DMS53 treated with DMSO at 0.1 percent for 48 hours (cell line): ENCODE data around the gene HAPLN3.
A peak's percentile ranks its signal among the peaks of the same experiment; 100 is the strongest.

Experiments
- DNase-seq: peaks from one replicate; lab custom pipeline; 2025; ENCODE audit not compliant: unreplicated experiment; lab: John Stamatoyannopoulos, UW

HAPLN3 gene

GRCh38 chr15:88912500-88912921 lies 17.2 kb upstream of the HAPLN3 start:
- DNase-seq = no peak

- no peak for DNase-seq
Measured at GRCh38 chr15:88911766-88912118, 16.4 kb upstream of the HAPLN3 start.

- no peak for DNase-seq
Measured at GRCh38 chr15:88909956-88910831, 14.8 kb upstream of the HAPLN3 start.

- no peak for DNase-seq
Measured at GRCh38 chr15:88908697-88909621, 13.6 kb upstream of the HAPLN3 start.

- DNase-seq = no peak
Measured at GRCh38 chr15:88908123-88908522, 12.8 kb upstream of the HAPLN3 start.

DNA sequence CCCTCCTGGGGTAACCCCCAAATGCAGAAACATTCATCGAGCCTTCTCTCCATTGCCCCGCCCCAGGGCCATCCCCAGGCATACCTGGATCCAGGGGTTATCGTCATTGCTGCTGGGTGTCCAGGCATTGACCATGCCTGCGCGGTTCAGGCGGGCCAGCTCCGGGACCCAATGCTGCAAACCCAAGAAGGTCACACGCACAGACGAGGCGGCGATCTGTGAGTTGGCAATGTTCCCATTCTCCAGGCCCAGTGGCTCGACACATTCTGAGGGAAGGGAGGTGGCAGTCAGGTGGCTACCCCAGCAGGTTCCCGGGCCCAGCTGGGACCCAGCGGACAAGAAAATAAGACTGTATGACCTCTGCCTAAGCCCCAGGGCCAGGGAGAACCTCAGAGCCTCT lies 11.8 kb upstream of the HAPLN3 start:
- no peak for DNase-seq

- DNase-seq = no peak
Measured at GRCh38 chr15:88906551-88906950, 11.2 kb upstream of the HAPLN3 start.

DNA sequence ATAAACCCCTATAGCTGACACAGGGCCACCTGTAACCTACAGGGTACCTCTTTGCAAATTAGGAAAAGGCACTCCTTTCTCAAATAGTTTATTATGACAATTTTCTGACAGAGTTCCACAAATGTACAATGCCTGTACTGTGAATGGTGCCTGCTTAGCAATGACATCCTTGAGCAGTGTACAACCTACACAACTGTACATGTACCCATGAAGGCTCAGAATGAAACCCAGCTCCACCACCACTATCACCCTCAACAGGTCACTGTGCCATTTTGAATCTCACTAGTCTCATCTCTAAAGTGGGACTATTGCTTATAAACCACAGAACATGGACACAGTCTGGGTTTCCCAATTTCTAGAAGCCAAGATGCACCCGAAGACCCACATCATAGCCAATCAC lies 10.8 kb upstream of the HAPLN3 start:
- DNase-seq = no peak

DNA sequence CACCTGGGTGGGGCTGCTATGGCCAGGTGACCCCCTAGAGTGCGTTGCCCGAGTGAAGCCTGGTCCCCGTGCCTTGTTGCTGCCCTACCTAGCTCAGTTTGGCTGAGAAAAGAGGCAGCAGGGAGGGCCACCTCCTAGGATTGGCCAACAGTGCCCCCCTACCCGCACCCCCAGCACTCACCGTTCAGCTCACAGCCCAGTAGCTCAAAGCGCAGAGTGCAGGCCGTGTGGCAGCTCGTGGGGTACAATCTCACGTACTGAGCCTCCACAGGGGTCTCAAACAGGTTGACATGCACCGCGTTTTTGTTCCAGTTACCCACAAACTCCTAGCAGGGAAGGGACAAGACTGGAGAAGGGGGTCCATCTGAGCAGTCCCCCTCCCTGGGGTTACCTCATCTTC lies 10.2 kb upstream of the HAPLN3 start:
- DNase-seq = no peak

DNA sequence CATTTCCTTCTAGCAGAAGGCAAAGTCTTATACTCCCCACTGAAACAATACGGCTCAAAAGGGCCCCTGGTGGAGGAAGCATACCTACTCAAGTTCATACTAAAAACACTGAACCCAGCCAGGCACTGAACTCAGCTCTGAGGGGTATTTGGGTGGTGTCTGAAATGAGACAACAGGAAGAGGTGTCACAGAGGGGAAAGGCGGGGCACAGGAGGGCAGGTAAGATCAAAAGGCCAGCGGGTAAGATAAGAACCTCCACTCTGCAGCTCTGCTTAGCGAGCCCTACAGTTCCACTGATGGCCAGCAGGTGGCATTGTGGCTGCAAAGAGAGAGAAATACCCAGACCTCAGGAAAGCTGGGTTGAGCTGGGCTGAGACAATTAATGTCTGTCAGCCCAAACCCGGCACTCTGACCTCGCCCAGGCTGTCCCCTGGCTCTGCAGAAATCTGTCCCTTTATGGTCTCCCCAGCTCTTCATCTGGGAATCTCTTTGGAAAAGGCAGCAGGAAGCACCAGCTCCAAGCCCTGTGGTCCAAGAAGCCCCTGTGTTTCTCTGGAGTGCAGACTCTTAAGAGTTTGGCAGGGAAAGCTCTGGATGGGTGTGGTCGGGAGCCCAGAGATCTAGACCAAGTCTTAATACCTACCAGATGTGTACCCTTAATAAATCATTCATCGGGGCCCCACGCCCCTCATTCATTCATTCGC lies 9.4 kb upstream of the HAPLN3 start:
- peak; percentile 32 for DNase-seq

- no peak for DNase-seq
Measured at GRCh38 chr15:88904257-88904623, 8.9 kb upstream of the HAPLN3 start.

GRCh38 chr15:88902846-88903245 lies 7.5 kb upstream of the HAPLN3 start:
- DNase-seq = no peak

GRCh38 chr15:88902221-88902835 lies 7.0 kb upstream of the HAPLN3 start:
- no peak for DNase-seq

- DNase-seq = no peak
Measured at GRCh38 chr15:88901508-88902220, 6.3 kb upstream of the HAPLN3 start.

- DNase-seq = no peak
Measured at GRCh38 chr15:88900982-88901418, 5.7 kb upstream of the HAPLN3 start.

DNA sequence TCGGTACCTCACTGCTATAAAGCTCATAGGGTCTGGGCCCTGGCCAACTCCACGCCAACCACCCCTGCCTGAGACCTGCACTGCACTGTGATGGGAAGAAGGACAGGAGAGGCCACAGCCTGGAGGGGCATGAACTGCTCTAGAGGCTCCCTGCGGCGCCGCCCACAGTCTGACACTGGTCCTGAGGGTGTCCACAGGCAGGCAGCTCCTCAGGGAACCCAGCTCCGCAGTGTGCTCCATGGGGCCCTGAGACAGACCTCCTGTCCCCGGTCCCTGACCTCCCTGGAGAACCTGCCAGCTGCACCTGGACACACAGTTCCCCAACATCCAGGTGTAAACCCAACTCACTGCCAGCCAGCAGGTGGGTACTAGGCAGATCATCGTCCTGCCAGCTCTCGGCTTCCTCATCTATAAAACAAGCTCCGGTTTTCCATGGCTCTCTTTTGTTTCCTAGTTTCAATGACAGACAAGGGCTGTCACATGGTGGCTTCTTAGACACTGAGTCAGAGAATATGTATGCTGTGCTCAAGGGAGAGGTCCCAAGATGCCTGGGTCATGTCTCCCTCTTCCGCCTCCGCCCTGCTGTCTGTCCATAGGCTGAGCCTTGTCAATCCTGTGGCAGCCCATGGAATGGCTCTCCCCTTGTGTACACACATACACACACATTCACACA lies 5.1 kb upstream of the HAPLN3 start:
- no peak for DNase-seq

DNA sequence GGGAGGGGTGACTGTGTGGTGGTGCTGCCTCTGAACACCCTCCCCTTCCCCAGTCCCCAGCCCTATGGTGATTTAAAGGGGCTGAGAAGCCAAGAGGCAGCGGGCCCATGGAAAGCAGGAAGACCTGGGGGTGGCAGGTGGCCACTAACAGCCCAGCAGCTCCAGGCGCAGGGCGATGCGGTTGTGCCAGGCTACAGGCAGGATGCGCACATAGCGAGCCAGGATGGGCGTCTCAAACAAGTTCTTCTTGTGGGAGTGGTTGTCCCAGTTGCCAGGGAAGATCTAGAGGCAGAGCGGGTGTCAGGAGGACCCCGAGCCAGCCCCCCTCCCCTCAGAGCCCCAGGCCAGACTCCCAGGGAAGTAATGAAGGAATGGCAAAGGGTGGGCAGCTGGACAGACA lies 3.9 kb upstream of the HAPLN3 start:
- DNase-seq = no peak

GRCh38 chr15:88898736-88899135 lies 3.4 kb upstream of the HAPLN3 start:
- no peak for DNase-seq

DNA sequence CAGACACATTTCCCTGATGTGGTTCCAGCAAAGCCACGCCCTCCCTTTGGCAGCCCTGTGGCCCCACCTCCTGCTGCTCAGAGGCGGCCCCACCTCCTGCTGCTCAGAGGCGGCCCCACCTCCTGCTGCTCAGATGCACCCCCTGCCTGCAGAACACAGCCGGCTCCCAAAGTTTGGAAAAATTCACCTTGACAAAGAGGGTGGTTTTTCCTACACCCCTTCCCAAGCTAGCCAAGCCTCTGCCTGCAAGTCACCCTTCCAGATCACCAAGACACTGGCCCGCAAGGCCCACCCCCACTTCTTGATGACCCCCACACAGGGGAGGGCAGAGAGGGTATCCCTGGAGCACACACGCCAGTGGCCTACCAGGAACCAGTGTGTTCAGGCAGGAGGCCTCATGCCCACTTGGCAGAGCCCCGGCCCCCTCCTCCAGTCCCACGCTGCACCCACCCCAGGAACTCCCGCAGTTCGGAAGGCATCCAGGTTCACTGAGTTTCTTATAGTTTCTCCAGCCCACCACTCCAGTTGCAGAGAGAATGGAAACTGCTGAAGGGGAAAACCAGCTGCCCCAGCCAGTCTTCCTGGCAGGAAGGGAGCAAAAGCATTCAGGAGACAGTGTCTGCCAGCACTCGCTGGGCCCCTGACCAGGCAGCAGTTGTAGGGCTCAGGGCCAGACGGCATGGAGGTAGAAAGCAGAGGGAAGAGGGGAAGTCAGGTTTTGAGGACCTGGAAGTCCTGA lies 2.3 kb upstream of the HAPLN3 start:
- no peak for DNase-seq
